Subcutaneous abdominal adipose tissue (tissue), 5 donors: ENCODE measurements around the gene ABHD12.

Source experiments
- H3K27ac ChIP-seq: one replicate; pipeline ENCODE4 v1.7.0; 2013; ENCODE audit warnings: low read depth, mild to moderate bottlenecking, inconsistent platforms, low read length, moderate library complexity
- H3K27me3 ChIP-seq, 5 donors: one replicate each; pipeline ENCODE4 v1.7.0; 2013; ENCODE audit warnings: low read length in 5 of 5, inconsistent platforms in 1 of 5; ENCODE audit not compliant: control insufficient read depth in 5 of 5, insufficient read depth in 4 of 5
- H3K36me3 ChIP-seq, 5 donors: one replicate each; pipeline ENCODE4 v1.7.0; 2013; ENCODE audit warnings: low read length in 5 of 5; ENCODE audit not compliant: control insufficient read depth in 5 of 5, insufficient read depth in 5 of 5
- H3K4me1 ChIP-seq, 5 donors: one replicate each; pipeline ENCODE4 v1.7.0; 2013; ENCODE audit warnings: low read length in 5 of 5, mild to moderate bottlenecking in 3 of 5, moderate library complexity in 1 of 5; ENCODE audit not compliant: control insufficient read depth in 5 of 5, insufficient read depth in 5 of 5
- H3K4me3 ChIP-seq, 5 donors: one replicate each; pipeline ENCODE4 v1.7.0; 2013; ENCODE audit warnings: low read length in 5 of 5, low read depth in 1 of 5
- H3K9ac ChIP-seq, 5 donors: one replicate each; pipeline ENCODE4 v1.7.0; 2013; ENCODE audit warnings: low read length in 5 of 5, mild to moderate bottlenecking in 4 of 5, moderate library complexity in 3 of 5
- H3K9me3 ChIP-seq, 5 donors: one replicate each; pipeline ENCODE4 v1.7.0; 2013; ENCODE audit warnings: low read length in 5 of 5; ENCODE audit not compliant: control insufficient read depth in 5 of 5
- donor health status: healthy.
- donor health status: healthy.
- donor health status: healthy.
- donor health status: healthy.
- donor health status: healthy.

The ABHD12 gene

GRCh38 chr20:25372584-25373336, 17.9 kb downstream of the ABHD12 start:
- Histone ChIP-seq H3K27me3 (no peaks in the 10 kb centered on the region), H3K4me3 (no peak overlapping the region), H3K27ac (no peak overlapping the region), H3K36me3 (no peaks in the 10 kb centered on the region), H3K9me3 (no peaks in the 10 kb centered on the region), H3K4me1 (peaks cover 0 to 2% (median 0%) of the 10 kb centered on the region in 5 donors), H3K9ac (no peak overlapping the region)

GRCh38 chr20:25369971-25370370, 20.7 kb downstream of the ABHD12 start:
- Histone ChIP-seq H3K4me1 (no peaks in the 10 kb centered on the region), H3K4me3 (no peak overlapping the region), H3K27me3 (no peaks in the 10 kb centered on the region), H3K36me3 (no peaks in the 10 kb centered on the region), H3K9me3 (no peaks in the 10 kb centered on the region), H3K27ac (no peak overlapping the region), H3K9ac (no peak overlapping the region)

DNA sequence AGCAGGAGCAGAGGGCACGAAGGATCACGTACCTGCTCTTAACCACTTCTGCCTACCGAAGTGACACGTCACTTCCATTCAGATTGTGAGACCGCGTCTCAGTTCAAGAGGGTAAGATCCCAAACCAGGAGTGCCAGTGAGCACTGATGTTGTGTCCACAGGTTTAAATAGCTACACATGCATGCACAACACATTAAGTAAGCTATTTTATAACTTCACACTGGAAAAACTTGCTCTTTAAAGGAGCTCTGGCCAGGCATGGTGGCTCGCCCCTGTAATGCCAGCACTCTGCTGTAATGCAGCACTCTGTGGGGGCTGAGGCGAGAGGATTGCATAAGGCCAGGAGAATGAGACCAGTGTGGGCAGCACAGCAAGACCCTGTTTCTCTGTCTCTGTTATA, 21.1 kb downstream of the ABHD12 start:
- no peak overlapping the region for H3K4me3 ChIP-seq
- H3K27me3 ChIP-seq: no peaks in the 10 kb centered on the region
- no peak overlapping the region for H3K27ac ChIP-seq
- H3K9ac ChIP-seq: no peak overlapping the region
- H3K36me3 ChIP-seq: no peaks in the 10 kb centered on the region
- no peaks in the 10 kb centered on the region for H3K9me3 ChIP-seq
- no peaks in the 10 kb centered on the region for H3K4me1 ChIP-seq

- Histone ChIP-seq H3K4me1 (no peaks in the 10 kb centered on the region), H3K9me3 (no peaks in the 10 kb centered on the region), H3K4me3 (no peak overlapping the region), H3K36me3 (no peaks in the 10 kb centered on the region), H3K27me3 (no peaks in the 10 kb centered on the region), H3K9ac (no peak overlapping the region), H3K27ac (no peak overlapping the region)
Observed at GRCh38 chr20:25368976-25369375, 21.7 kb downstream of the ABHD12 start.

- H3K36me3 ChIP-seq: no peaks in the 10 kb centered on the region
- no peak overlapping the region for H3K27ac ChIP-seq
- H3K9ac ChIP-seq: no peak overlapping the region
- no peaks in the 10 kb centered on the region for H3K27me3 ChIP-seq
- H3K9me3 ChIP-seq: no peaks in the 10 kb centered on the region
- no peaks in the 10 kb centered on the region for H3K4me1 ChIP-seq
- no peak overlapping the region for H3K4me3 ChIP-seq
Observed at GRCh38 chr20:25368526-25368925, 22.1 kb downstream of the ABHD12 start.

- no peaks in the 10 kb centered on the region for H3K36me3 ChIP-seq
- no peak overlapping the region for H3K4me3 ChIP-seq
- H3K27ac ChIP-seq: no peak overlapping the region
- H3K9ac ChIP-seq: no peak overlapping the region
- H3K27me3 ChIP-seq: no peaks in the 10 kb centered on the region
- H3K4me1 ChIP-seq: peaks cover 0 to 4% (median 0%) of the 10 kb centered on the region in 5 donors
- H3K9me3 ChIP-seq: no peaks in the 10 kb centered on the region
Observed at GRCh38 chr20:25364879-25365699, 25.5 kb downstream of the ABHD12 start.

DNA sequence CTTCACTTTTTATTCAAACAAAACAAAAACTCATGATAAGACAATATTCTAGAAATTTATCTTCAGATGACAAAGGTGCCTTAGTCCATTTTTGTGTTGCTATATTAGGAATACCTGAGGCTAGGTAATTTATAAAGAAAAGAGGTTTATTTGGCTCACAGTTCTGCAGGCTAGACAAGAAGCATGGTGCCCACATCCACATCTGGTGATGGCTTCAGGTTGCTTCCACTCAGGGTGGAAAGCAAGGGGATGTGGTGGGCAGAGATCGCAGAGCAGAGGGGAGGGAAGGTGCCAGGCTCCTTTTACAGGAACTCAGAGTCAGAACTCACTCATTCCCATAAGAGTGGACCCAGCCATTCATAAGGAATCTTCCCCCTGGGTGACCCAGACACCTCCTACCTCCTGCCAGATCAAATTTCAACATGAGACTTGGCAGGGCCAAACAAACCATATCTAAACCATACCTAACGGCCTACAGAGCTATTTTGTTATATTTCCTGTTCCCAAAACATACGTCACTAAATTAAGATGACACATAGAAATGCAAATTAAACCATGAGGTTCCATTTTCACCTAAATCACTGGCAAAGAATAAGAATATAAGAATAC, 26.4 kb downstream of the ABHD12 start:
- peaks cover 0 to 4% (median 0%) of the 10 kb centered on the region in 5 donors for H3K4me1 ChIP-seq
- no peak overlapping the region for H3K9ac ChIP-seq
- no peak overlapping the region for H3K4me3 ChIP-seq
- H3K9me3 ChIP-seq: no peaks in the 10 kb centered on the region
- no peaks in the 10 kb centered on the region for H3K36me3 ChIP-seq
- no peaks in the 10 kb centered on the region for H3K27me3 ChIP-seq
- H3K27ac ChIP-seq: no peak overlapping the region

GRCh38 chr20:25361287-25361683, 29.4 kb downstream of the ABHD12 start:
- Histone ChIP-seq H3K9me3 (no peaks in the 10 kb centered on the region), H3K27ac (no peak overlapping the region), H3K9ac (no peak overlapping the region), H3K27me3 (no peaks in the 10 kb centered on the region), H3K36me3 (no peaks in the 10 kb centered on the region), H3K4me1 (peaks cover 0 to 10% (median 0%) of the 10 kb centered on the region in 5 donors), H3K4me3 (no peak overlapping the region)

DNA sequence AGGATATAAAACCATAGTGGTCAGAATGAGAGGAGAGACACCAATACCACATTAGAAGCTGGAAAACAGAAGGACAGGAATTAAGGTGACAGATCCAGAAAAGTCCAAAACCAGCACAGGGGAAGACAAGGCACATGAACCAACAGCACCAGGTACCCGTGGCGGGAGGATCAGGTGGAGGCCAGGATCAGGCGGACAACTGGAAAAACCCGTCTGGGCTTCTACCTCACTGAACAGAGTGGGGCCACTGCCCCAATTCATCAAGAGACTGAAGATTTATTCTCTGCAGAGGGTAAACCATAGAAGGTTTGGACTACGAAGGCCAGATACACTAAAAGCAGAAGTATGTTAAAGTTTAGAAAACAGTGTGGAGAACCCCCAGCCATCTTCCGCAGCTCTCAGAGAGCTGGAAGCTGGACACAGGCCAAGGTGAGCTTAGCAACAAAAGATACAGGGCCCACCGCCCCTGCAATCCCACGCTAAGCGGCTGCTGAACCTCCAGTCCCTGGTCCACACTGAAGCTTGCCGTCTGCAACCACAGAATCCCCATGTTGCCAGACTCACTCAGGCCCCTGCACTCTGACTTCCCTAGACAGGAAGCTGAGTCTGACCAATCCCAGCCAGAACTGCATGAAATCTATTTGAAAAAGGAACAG, 29.9 kb downstream of the ABHD12 start:
- H3K9ac ChIP-seq: no peak overlapping the region
- H3K4me3 ChIP-seq: peak overlapping the region in 1 of 5 donors; percentile 3
- no peaks in the 10 kb centered on the region for H3K36me3 ChIP-seq
- peaks cover 0 to 15% (median 0%) of the 10 kb centered on the region in 5 donors for H3K4me1 ChIP-seq
- H3K9me3 ChIP-seq: no peaks in the 10 kb centered on the region
- no peaks in the 10 kb centered on the region for H3K27me3 ChIP-seq
- no peak overlapping the region for H3K27ac ChIP-seq
